AG10803 (cell line): ENCODE data around the gene USP40.

ENCODE experiments used
- DNase-seq: peaks from one replicate; pipeline ENCODE4 v3.0.0; 2010; ENCODE audit warnings: low read depth
- H3K4me3 ChIP-seq: 2 replicates; pipeline ENCODE4 v1.5.1; 2011; ENCODE audit warnings: mild to moderate bottlenecking, low read length, control low read depth
- TF ChIP-seq, protein P1 (sequence below): conservative IDR thresholded peaks from 2 replicates; pipeline ENCODE4 v1.5.1; 2011; ENCODE audit warnings: mild to moderate bottlenecking, low read length, control low read depth, inconsistent platforms

Gene USP40

DNA sequence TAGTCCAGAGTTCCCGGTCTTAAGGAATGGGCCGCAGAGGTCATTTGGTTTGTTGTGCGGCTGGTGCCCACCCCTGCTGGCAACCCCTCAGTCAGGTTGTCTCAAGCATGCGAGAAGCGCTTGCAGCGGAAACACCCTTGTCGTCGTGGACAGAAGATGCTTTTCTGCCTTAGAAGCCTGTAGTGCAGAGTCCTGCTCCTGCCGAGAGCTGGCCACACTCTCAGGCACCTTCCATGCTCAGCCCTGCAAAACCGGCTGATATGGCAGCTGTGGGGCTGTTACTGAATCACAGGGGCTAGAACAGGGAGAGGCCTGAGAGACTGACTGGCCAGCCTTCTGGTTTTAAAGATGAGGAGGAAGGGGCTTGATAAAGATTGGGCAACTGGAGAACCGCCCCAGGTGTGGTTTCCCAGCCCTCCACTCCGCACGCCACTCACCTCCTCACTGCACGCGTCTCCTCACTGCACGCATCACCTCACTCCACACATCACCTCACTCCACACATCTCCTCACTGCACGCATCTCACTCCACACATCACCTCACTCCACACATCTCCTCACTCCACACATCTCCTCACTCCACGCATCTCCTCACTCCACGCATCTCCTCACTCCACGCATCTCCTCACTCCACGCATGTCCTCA, 103.6 kb downstream of the USP40 start:
- no peak for DNase-seq
- TF ChIP-seq, protein P1, sequence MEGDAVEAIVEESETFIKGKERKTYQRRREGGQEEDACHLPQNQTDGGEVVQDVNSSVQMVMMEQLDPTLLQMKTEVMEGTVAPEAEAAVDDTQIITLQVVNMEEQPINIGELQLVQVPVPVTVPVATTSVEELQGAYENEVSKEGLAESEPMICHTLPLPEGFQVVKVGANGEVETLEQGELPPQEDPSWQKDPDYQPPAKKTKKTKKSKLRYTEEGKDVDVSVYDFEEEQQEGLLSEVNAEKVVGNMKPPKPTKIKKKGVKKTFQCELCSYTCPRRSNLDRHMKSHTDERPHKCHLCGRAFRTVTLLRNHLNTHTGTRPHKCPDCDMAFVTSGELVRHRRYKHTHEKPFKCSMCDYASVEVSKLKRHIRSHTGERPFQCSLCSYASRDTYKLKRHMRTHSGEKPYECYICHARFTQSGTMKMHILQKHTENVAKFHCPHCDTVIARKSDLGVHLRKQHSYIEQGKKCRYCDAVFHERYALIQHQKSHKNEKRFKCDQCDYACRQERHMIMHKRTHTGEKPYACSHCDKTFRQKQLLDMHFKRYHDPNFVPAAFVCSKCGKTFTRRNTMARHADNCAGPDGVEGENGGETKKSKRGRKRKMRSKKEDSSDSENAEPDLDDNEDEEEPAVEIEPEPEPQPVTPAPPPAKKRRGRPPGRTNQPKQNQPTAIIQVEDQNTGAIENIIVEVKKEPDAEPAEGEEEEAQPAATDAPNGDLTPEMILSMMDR: no peak
- no peak overlapping the region for H3K4me3 ChIP-seq

DNA sequence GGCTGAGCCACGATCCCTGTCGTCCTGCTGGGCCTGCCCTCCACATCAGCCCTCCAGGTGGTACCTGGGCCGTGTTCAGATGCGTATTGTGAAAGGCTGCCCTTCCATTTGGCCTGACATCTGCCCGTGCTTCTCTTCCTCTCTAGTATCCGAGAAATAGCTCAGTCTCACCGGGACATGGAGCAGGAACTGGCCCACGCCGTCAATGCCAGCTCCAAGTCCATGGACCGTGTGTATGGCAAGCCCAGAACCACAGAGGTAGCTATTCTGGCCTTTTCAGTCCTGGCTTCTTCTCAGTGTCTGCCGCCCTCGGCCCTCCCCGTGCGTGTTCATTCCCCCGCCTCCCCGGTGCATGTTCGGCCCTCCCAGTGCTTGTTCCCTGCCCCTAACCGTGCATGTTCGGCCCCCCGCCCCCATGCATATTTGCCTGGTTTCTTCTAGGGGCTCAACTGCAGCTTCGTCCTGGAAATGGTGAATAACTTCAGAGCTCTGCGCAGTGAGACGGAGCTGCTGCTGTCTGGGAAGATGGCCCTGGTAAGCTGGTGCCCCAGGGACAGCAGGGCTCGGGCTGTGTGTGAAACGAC, 104.3 kb downstream of the USP40 start:
- TF ChIP-seq, protein P1: no peak

DNA sequence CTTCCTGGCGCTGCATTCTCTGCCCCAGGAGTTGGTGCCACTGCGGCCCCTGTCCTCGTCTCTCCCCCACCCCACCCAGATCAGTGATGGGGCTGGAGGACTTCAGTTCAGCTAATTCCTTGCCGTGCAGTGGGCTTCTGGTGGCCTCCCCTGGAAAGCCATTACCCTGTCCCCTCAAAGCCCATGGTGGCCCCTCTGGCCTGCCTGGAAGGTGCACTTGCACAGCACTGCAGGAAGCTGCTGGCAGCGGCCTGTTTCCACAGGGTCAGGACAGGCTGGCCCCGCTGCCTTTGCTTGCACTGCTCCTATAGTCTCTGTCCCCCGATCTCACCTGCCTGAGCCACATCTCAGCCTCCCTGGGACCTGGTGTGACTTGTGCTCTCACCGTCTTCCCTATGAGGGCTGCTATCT, 105.1 kb downstream of the USP40 start:
- DNase-seq: no peak
- no peak overlapping the region for H3K4me3 ChIP-seq

More for the DNA sequence above, 104.3 kb downstream of the USP40 start:
- H3K4me3 ChIP-seq: no peak overlapping the region
- DNase-seq: no peak

DNA sequence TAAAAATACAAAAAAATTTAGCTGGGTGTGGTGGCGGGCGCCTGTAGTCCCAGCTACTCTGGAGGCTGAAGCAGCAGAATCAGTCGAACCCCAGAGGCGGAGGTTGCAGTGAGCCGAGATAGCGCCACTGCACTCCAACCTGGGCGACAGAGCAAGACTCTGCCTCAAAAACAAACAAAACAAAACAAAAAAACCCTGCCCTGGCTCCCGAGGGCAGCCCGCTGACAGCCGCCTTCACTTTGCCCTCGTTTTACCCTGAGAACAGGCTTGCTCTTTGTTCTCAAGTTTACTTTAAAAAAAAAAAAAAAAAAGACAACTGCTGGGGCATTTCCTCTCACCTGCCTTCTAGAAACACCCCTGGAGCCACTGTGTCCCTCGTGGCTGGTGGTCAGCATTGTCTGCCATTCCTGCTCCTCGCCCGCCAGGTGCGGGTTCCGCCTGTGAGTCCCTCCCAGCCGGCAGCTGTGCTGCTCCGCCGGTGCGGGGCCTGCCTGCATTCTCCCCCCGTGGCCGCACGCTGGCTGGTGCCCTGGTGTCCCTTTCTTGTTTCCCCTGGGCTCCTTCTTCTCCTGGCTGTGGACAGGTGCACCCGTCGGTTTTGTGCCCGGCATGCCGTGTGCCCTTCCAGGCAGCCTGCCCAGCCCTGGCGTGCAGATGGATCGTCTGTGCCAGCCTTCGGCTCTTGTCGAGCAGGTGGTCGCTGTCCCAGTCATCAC, 105.7 kb downstream of the USP40 start:
- DNase-seq: no peak
- no peak overlapping the region for H3K4me3 ChIP-seq
- TF ChIP-seq, protein P1: no peak

More for the DNA sequence above, 105.1 kb downstream of the USP40 start:
- TF ChIP-seq, protein P1: no peak

DNA sequence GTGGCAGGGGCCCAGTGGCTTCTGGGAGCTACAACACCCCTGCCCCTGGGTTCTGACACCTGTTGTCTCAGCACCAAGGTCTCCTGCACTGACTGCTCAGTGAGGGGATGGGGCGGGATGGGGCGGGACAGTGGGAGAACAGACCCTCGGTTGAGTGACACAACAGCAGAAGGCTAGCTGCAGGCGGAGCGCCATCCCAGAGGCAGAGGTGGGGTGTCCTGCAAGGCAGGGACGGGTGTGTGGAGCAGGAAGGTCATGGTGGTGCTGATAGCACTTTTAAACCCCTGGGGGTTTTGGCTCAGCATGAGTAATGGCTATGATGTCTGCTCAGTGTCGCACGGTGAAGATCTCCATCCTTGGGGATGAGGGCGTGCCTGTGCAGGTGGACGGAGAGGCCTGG, 107.2 kb downstream of the USP40 start:
- TF ChIP-seq, protein P1: no peak
- DNase-seq: no peak

DNA sequence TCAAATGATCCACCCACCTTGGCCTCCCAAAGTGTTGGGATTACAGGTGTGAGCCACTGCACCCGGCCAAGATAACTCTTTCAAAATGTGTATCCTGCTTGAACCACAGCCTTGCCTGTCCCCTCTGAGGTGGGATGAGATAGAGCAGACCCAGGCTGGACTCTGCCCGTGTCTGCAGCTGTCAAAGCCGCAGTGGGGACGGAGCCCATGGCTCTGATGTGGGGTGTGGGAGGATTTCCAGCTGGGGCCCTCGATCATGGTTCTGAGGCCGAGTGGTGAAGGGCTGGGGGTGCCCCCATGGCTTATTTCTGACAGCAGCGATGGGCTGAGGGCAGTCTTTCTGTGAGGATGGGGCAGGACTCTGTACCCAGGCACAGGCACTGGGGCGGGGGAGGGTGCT, 107.8 kb downstream of the USP40 start:
- no peak overlapping the region for H3K4me3 ChIP-seq
- TF ChIP-seq, protein P1: no peak
- DNase-seq: no peak

More for the DNA sequence above, 107.2 kb downstream of the USP40 start:
- no peak overlapping the region for H3K4me3 ChIP-seq
